Measurements from ENCODE around the gene SREK1IP1.
"Not testable (repeated sequence)": the region's sequence is repeated elsewhere in the genome, so short reads cannot be mapped to it uniquely, and the experiment has no call there.

Gene SREK1IP1

DNA sequence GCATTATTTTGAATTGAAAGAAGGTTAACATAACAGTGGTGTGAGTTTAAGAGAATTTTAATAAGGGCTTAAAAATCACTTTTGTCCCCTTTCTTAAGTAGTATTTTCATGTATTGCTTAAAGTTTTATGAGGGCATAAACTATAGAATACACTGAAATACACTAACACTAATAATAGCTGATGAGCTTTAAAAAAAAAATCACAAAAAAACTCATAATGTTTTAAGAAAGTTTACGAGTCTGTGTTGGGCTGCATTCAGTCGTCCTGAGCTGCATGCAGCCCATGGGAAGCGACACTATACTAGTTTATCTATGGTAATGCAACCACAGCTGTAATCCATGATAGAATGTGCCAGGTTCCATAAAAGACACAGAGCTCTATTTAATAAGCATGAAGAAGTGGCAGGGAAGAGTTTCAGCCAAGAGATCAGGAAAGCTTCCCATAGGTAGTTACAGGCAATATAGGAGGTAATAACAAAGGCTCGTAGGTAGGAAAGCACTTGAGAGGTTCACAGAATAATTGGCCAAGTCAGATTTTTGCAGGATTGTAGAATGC, 4.5 kb downstream of the SREK1IP1 start:
- DNase-seq: no peak

DNA sequence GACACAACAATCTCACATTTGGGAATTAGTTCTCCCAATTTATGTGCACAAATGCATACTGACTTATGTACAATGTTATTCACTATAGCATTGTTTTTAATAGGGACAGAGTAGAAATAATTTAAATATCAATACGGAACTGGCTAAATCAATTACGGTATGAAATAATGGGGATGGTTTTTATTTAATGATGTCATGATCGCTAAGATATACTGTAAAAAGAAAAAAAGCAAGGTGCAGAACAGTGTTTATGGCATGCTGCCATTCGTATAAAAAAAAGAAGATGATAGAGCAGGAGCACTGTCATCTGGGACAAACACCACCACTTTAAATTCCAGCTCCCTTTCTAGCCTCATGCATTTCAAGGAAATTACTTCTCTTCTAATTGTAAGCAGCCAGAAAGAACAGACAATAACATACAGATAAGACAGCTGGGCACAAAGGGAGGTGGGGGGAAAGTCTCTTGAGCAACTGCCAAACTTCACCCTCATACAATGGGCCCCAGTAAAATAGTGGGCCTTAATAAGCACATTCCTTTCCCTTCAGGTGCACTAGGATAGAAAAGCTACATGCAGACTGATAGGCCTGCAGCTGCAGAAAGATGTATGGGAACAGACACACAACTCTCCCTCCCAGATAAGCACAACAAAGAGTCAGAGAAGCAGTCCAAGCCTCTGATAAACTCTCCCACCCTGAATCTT, 8.4 kb downstream of the SREK1IP1 start:
- DNase-seq: no peak

DNA sequence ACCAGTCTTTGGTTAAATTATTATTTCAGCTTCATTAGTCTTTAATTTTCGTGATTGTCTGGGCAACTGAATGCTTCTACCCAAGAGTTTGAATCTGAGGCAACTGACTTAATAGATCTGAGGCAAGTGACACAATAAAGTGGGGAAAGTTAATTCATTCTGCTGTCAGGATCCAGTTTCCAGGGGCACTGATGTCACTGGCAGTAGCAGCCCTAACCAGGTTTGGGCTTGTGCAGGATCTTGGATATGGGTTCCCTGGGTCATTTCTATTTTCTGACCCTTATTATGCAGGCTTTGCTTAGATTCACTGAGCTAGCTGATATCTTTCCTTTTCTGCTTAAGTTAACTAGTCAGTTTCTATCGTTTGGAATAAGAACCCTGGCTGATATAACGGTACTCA, 9.6 kb downstream of the SREK1IP1 start:
- DNase-seq: no peak

DNA sequence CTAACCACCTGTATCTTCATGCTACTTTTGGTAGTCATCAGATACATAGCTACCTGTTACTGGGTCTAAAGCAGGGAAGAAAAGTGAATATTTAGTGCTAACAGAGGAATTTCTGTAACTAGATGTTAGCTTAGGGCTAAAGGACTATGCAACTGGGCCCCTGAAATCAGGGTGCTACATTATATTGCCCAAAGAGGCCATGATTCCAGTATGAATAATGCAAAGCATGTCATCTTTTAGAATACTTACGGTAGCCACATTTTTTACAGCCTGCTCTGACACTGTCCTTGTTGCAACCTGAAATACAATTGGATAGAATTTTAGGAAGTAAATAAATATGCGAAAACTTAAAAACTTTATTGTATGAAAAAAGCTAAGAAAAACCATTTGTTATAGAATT, 14.4 kb downstream of the SREK1IP1 start:
- DNase-seq: no peak

GRCh38 chr5:64749385-64749784, 19.1 kb downstream of the SREK1IP1 start:
- DNase-seq: no peak

DNA sequence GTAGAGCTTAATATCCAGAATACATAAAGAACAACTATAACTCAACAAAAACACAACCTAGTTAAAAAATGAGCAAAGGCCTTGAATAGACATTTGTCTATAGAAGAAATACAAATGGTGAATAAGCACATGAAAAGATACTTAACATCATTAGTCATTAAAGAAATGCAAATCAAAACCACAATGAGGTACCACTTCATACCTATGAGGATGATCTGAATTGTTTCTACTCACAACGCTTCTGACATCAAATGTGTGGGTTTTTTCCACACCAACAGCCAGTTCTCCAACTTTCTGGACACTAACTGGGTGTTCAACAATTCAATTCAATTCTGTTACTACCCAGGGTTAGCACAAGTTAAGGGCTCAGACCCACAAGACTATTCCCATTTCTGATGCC, 22.0 kb downstream of the SREK1IP1 start:
- DNase-seq: no peak

- DNase-seq: no peak
These were observed 23.6 kb downstream of the SREK1IP1 start for GRCh38 chr5:64744914-64745313.

DNA sequence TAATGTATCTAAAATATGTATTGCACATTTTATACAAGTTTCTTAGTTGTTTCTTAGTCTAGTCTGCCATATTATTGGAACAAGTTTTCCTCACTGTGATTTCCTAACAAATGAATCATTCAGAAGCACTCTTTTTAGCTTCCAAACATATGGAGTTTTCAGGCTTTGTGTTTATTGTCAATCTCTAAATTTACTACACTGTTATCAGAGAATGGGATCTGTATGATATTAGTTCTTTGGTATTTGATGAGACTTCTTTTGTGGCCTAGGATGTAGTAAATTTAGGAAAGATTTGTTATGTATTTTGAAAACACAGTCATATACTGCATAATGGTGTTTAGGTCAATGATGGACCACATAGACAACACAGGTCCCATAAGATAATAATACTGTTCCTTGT, 25.7 kb downstream of the SREK1IP1 start:
- no peak for DNase-seq

GRCh38 chr5:64742411-64742810, 26.1 kb downstream of the SREK1IP1 start:
- DNase-seq: no peak

- DNase-seq: no peak
These were observed 41.3 kb downstream of the SREK1IP1 start for GRCh38 chr5:64727150-64727549.

- no peak for DNase-seq
These were observed 45.9 kb downstream of the SREK1IP1 start for GRCh38 chr5:64722588-64722987.

- not testable (repeated sequence) for DNase-seq
These were observed 54.0 kb downstream of the SREK1IP1 start for GRCh38 chr5:64714495-64714894.

DNA sequence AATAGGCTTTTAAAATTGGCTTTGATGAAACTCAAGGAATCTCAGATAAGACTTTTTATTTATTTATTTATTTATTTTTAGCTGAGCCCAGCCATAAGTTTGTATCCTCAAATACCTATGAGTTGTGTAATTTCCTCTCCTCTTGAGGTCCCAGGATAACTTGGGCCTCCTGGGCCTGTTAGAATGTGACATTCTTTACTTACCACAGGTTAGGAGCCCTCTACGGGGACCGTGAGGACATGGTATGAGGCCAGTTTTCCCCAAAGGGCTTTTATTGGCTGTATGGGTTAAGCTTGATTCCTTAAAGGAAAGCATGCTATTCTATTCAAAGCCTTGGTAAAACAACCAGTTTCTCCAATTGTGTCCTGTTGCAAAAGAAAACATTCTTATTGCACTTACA, 61.3 kb downstream of the SREK1IP1 start:
- DNase-seq: no peak

- DNase-seq: not testable (repeated sequence)
These were observed 62.4 kb downstream of the SREK1IP1 start for GRCh38 chr5:64706074-64706473.

DNA sequence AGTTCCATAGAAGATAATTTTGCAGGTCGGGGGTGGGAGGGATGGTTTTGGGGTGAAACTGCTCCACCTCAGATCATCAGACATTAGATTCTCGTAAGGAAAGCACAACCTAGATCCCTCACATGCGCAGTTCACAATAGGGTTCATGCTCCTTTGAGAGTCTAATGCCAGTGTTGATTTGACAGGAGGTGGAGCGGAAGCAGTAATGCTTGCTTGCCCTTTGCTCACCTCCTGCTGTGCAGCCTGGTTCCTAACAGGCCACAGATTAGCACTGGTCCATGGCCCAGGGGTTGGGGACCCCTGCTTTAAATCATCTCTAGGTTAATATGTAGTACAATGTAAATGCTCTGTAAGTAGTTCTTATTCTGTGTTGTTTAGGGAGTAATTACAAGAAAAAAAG, 67.7 kb downstream of the SREK1IP1 start:
- no peak for DNase-seq

GRCh38 chr5:64696414-64696813, 72.1 kb downstream of the SREK1IP1 start:
- DNase-seq: not testable (repeated sequence)

GRCh38 chr5:64693636-64694035, 74.9 kb downstream of the SREK1IP1 start:
- DNase-seq: no peak

DNA sequence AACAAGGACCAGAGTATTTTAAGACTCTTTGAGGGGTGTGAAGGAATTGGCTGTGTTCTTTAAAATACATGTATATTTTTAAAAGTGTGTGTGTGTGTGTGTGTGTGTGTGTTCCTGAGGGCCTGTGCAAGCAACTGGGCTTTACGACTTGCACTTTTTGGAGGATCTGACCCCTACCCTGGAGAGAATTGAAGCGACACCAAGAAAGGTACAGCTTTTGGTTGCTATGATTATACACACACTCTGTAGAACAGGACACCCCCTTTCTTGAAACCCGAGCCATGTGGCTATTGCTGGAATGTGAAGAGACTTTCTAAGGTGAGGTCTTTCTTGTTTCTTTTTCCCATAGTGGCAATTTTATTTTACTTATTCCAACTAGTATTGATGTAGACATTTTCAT, 77.2 kb downstream of the SREK1IP1 start:
- DNase-seq: no peak

GRCh38 chr5:64690417-64691151, 77.9 kb downstream of the SREK1IP1 start, which contains the start of gene SHISAL2B:
TSS of gene SHISAL2B (plus strand) at chr5:64690503. CDS start at chr5:64690624, 121 bp downstream.
- DNase-seq: no peak

- DNase-seq: no peak
These were observed 78.4 kb downstream of the SREK1IP1 start for GRCh38 chr5:64690104-64690416.

DNA sequence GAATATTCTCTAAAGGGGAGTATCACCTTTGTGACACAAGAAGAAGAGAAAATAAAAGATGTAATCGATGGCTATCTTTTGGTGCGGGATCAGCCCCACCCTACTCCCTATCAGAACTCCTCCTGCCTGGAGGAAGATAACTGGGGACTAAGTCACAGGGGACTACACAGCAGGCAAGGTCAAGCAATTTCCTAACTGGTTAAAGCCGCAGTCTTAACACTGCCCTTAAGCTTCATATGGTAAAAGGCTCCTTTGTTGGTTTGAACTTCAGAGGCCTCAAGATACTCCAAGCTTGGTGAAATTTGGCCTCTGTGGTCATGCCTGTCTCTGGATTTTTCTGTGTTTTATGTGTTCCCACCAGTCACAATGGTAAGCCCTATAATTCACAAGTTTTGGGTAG, 79.5 kb downstream of the SREK1IP1 start:
- DNase-seq: no peak

- no peak for DNase-seq
These were observed 80.1 kb downstream of the SREK1IP1 start for GRCh38 chr5:64688391-64688790.

- DNase-seq: no peak
These were observed 82.6 kb downstream of the SREK1IP1 start for GRCh38 chr5:64685866-64686265.

GRCh38 chr5:64682608-64683007, 85.9 kb downstream of the SREK1IP1 start:
- DNase-seq: no peak
